Psoas muscle (tissue), 8 donors: ENCODE results near the gene TCF7L1. TPM values are rescaled to one million over a fixed set of nuclear protein-coding genes. Genes with fewer than 3 reads are reported as not detected.

Experiments used
- ATAC-seq, 4 donors: fragments of 200-7000 bp; cut with Tn5 transposase; one replicate each; pipeline ENCODE4 v1.9.1; 2020; ENCODE audit warnings: moderate library complexity in 3 of 4, mild to moderate bottlenecking in 2 of 4
- DNase-seq, 2 donors: peaks; one replicate each; pipeline ENCODE4 v3.0.0-alpha.2; 2020
- H3K27ac ChIP-seq: fragments of 200-600 bp; one replicate; pipeline ENCODE4 v1.8.0; 2022
- H3K27me3 ChIP-seq, 3 donors: fragments of 200-600 bp in 1 of 3; one replicate each; pipeline versions ENCODE4 v1.6.1 to v1.8.0; 2013 to 2022; ENCODE audit warnings: low read length in 2 of 3, mild to moderate bottlenecking in 2 of 3, moderate library complexity in 1 of 3; ENCODE audit not compliant: insufficient read depth in 3 of 3
- H3K36me3 ChIP-seq, 2 donors: fragments of 200-600 bp in 1 of 2; one replicate each; pipeline versions ENCODE4 v1.6.1 to v1.8.0; 2013 to 2022; ENCODE audit warnings: low read depth in 1 of 2, mild to moderate bottlenecking in 1 of 2, moderate library complexity in 1 of 2; ENCODE audit not compliant: insufficient read depth in 1 of 2
- H3K4me1 ChIP-seq: fragments of 200-600 bp; one replicate; pipeline ENCODE4 v1.8.0; 2022
- H3K4me3 ChIP-seq: fragments of 200-600 bp; one replicate; pipeline ENCODE4 v1.8.0; 2022; ENCODE audit warnings: mild to moderate bottlenecking
- H3K9me3 ChIP-seq: fragments of 200-600 bp; one replicate; pipeline ENCODE4 v1.8.0; 2022
- CTCF ChIP-seq: fragments of 200-600 bp; IDR thresholded peaks from one replicate; pipeline ENCODE4 v1.8.0; 2022; ENCODE audit warnings: antibody characterized with exemption
- whole genome bisulfite sequencing, 3 donors: extraction: QIAGEN DNeasy Blood & Tissue Kit; methylation state at CpG; one replicate each; pipeline versions ENCODE4 v1.1.6 to v1.1.7; 2013; 5-methylcytosine and 5-hydroxymethylcytosine counted together
- intact Hi-C, 2 donors: fragments of 100-400 bp; cut with DNase I; formaldehyde crosslinking; loops; one replicate each; pipeline versions ENCODE4 v1.11.0 to v1.14.2; 2022
- polyA plus RNA-seq, 3 donors: library from polyadenylated mRNA; stranded (reverse); fragments of 200-250 nt; gene quantifications; one replicate each; pipeline ENCODE4 v1.2.3, GENCODE V29; 2013
- total RNA-seq, 4 donors: library from RNA; stranded (reverse); fragmentation: NEBNext Ultra II Directional in 2 of 4; extraction: Animal tissue kit (Norgen Biotek cat#: 25700) in 2 of 4; gene quantifications; one replicate each; pipeline versions ENCODE4 v1.2.1 to v1.2.4, GENCODE V29; 2021 to 2023
- donor health status: healthy with polysubstance abuse.
- donor health status: DM: no; HTN: no; CAD: no; lungs with moderate emphysema.
- donor health status: Bipolar disorder and iron deficiency.
- donor health status: healthy.
- donor health status: DM: yes; HTN: yes; CAD: no.
- donor health status: DM: no; HTN: no; CAD: no.
- donor health status: DM: no; HTN: no; CAD: no.
- donor health status: DM: yes; HTN: yes; CAD: no.

TCF7L1 gene
- total and polyA plus RNA-seq, 7 donors: 2.1 to 13.3 (median 6.1) TPM

GRCh38 chr2:85245891-85246290 lies 112.7 kb downstream of the TCF7L1 start:
- no peaks in the 10 kb centered on the region for H3K27me3 ChIP-seq
- 67 to 91% (median 77%) methylated on average over 4 of the region's 4 CpGs for whole genome bisulfite sequencing, 3 donors
- H3K4me3 ChIP-seq: no peak overlapping the region
- intact Hi-C loops: no loop called here
- peaks cover 28% of the 10 kb centered on the region for H3K4me1 ChIP-seq
- no peaks in the 10 kb centered on the region for H3K36me3 ChIP-seq
- ATAC-seq (peak in 1 of 4 donors; percentile 64), DNase-seq (no peak)
- no peak for TF ChIP-seq CTCF
- no peaks in the 10 kb centered on the region for H3K9me3 ChIP-seq
- H3K27ac ChIP-seq: no peak overlapping the region

- TF ChIP-seq CTCF: no peak
- no peak for DNase-seq
- Histone ChIP-seq H3K36me3 (no peaks in the 10 kb centered on the region), H3K9me3 (no peaks in the 10 kb centered on the region), H3K4me1 (peaks cover 28% of the 10 kb centered on the region), H3K27ac (no peak overlapping the region), H3K4me3 (no peak overlapping the region), H3K27me3 (no peaks in the 10 kb centered on the region)
- 58 to 66% (median 64%) methylated on average over 5 of the region's 5 CpGs for WGBS, 3 donors
- intact Hi-C loops: no loop called here
- peak in 1 of 4 donors; percentile 10 for ATAC-seq
Measured at GRCh38 chr2:85246348-85246747, 113.2 kb downstream of the TCF7L1 start.

DNA sequence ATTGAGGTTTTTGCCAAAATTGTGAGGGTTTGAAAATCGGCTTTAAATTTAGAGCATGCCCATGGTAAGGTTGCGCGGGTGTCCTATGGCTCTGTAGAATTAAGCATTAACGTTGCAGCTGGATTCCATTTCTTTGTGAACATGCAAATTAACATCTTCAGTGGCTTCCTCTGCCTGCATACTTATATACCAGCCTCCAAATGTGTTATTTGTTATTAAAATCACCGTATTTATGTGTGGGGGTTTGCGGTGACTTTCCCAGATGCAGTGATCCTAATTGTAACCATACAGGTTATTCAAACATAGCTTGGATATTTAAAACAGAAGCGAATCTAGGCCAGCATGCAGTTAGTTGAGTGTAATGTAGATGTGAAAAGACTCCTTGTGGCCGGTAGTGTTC lies 114.4 kb downstream of the TCF7L1 start:
- H3K27me3 ChIP-seq: no peaks in the 10 kb centered on the region
- no peaks in the 10 kb centered on the region for H3K36me3 ChIP-seq
- no peak overlapping the region for H3K27ac ChIP-seq
- 89 to 92% (median 89%) methylated on average over 8 of the region's 8 CpGs for WGBS, 3 donors
- DNase-seq (no peak), ATAC-seq (no peak)
- H3K4me1 ChIP-seq: peaks cover 28% of the 10 kb centered on the region
- no peak overlapping the region for H3K4me3 ChIP-seq
- no peak for TF ChIP-seq CTCF
- intact Hi-C loops: no loop called here
- H3K9me3 ChIP-seq: no peaks in the 10 kb centered on the region

DNA sequence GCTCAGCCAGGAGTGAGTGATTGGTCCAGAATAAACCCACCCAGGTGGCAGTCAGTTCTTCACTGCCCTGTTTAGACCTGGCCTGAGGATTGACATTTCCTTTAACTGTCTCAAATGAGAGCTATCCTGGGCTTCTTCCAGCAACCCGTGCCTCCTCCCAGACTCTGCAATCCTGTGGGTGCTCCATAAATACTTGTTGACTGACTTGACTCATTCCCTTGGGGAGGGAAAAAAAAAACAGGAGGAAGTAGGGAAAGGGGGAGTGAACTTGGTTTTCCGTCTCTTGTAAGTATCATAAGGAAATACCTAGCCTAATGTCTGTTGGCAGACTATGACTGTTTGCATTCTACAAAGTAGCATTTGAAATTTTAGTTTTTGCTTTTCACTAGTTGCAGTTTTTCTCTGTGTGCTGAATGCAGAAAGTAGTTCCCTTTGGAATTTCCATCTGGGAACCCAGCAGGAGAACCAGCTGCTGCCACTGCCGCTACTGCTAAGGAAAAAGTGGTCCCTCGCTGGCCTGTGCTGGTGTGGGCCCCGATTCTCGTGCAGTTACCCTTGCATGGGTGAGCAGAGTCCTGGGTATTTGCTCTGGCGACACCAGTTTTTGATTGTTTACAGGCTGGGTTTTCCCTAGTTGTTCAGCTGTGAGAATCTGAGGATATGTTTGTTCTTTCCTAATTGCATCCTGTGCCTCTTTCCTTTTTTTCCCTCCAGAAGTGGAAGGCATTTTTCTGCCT lies 115.7 kb downstream of the TCF7L1 start:
- Histone ChIP-seq H3K27me3 (no peaks in the 10 kb centered on the region), H3K36me3 (no peaks in the 10 kb centered on the region), H3K9me3 (no peaks in the 10 kb centered on the region), H3K4me3 (no peak overlapping the region), H3K27ac (peak overlapping the region; percentile 3), H3K4me1 (peaks cover 22% of the 10 kb centered on the region)
- peak in 1 of 2 donors; percentile 64 for DNase-seq
- TF ChIP-seq CTCF: no peak
- peak; percentile 76 to 85 (median 84) for ATAC-seq
- WGBS, 3 donors: 41 to 45% (median 44%) methylated on average over 7 of the region's 7 CpGs
- intact Hi-C loops: no loop called here

DNA sequence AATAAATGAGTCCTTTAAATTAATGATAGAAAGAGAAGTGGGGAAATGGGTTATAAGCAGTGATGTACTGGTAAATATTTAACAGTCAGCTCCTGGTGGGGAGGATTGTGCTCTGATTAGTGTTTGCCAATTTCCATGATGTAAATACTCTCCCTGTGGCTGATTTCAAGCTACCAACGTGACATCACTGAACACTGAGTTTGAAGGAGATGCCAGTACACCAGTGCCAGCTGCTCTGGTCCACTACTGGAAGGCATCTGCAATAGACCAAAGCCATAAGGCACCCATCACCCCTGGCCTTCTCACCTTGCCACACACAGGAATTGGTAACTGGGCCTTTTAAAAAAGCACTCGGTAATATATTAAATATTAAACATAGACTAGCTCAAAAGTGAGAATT lies 116.9 kb downstream of the TCF7L1 start:
- Histone ChIP-seq H3K27me3 (no peaks in the 10 kb centered on the region), H3K4me1 (peaks cover 23% of the 10 kb centered on the region), H3K27ac (no peak overlapping the region), H3K9me3 (no peaks in the 10 kb centered on the region), H3K36me3 (no peaks in the 10 kb centered on the region), H3K4me3 (no peak overlapping the region)
- intact Hi-C loops: no loop called here
- DNase-seq: no peak
- TF ChIP-seq CTCF: no peak
- no peak for ATAC-seq
- 65 to 71% (median 70%) methylated on average over 2 of the region's 2 CpGs for WGBS, 3 donors
